Erythroblast (primary cell): ENCODE measurements around the gene LTBP4.

Source experiments
- GATA1 ChIP-seq: IDR thresholded peaks from 2 replicates; pipeline ENCODE4 v1.6.1; 2011; ENCODE audit warnings: low read depth, mild to moderate bottlenecking, control low read depth, low read length, moderate library complexity
- POLR2A ChIP-seq: IDR thresholded peaks from 2 replicates; pipeline ENCODE4 v1.6.1; 2011; ENCODE audit warnings: mild to moderate bottlenecking, low read length

DNA sequence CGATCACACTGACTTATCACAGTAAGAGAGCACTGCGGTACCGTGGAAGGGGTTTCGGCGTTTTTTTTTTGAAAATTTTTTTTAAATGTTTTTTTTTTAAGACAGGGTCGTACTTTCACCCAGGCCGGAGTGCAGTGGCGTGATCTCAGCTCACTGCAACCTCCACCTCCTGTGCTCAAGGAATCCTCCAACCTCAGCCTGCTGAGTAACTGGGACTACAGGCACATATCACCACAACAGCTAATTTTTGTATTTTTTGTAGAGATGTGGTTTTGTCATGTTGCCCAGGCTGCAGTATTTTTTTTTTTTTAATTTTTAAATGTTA is 19.0 kb downstream of the LTBP4 start:
- TF ChIP-seq POLR2A (no peak), GATA1 (no peak)
